Glomerular visceral epithelial cell (primary cell): ENCODE results near the gene CMTM7.
A peak's percentile ranks its signal among the peaks of the same experiment; 100 is the strongest.
"Not testable (repeated sequence)": the region's sequence is repeated elsewhere in the genome, so short reads cannot be mapped to it uniquely, and the experiment has no call there.

Experiments
- DNase-seq: peaks from one replicate; pipeline ENCODE4 v3.0.0-alpha.2; 2016; ENCODE audit errors: extremely low spot score

Gene CMTM7

DNA sequence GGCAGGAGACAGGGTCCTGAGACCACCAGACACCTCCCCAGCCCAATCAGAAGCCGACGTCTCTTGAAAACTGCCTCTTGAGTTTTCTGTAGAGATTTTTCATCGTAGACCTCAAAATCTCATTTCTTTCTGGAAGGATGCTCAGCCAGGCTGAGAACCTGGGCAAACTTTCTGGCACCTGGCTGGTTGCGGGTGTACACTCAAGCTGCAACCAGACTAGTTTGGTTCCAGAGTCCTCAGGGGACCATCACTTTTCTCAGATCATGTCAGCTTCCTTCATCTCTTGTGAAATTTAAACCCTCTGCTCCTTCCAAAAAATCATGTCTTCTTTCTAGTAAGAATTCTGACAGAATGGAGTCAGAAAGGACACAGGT lies 45.1 kb downstream of the CMTM7 start:
- DNase-seq: no peak

DNA sequence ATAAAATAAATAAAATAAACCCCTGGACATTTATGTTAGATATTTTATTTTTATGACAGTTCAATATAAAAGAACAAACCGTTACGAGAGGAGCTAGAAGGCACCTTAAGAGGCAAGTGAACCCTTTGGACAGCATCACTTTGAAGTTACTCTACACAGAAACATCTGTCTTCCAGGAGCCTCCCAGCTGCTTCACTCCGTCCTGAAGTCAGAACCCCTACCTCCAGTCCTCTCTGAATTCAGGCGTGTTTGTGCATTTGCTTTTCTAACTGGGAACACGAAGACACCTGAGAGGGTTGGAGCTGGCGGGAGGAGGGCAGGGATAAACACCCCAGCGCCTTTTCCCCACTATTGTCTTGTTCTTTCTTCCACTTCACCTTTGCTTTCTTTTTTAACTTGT lies 46.2 kb downstream of the CMTM7 start:
- no peak for DNase-seq

DNA sequence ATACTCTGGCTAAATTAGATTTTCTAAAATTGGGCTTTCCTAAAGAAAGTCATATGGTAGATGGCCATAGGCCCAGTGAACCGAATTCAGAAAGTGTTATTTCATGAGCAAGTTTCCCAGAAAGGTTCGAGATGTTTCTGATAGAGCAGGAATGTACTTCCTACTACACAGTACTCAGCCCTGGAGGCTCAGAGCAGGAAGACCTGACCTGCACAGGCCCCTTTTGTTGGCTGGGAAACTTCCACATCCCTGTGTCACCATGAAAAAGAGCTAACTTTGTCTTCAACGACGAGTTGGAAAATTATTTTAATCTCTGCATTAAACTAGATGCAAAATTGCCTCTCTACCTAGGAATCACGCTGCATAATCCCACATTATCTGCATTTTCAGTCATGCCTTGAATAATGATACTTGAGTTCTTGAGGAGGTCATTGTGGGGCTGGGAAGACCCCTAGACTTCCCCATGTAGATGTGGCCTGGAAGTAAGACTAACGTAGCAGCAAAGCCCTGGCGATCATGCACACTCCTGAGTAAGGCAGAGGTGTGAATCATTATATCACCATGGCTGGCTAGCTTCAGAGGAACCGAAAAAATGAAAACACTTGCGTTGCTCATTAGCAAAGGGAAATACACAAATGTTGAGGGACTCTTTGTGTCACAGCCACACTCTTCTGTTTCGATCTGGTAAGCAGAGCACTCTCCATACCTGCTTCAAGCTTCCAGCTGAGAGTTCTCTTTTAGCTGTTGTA lies 47.1 kb downstream of the CMTM7 start:
- peak; percentile 20 for DNase-seq

DNA sequence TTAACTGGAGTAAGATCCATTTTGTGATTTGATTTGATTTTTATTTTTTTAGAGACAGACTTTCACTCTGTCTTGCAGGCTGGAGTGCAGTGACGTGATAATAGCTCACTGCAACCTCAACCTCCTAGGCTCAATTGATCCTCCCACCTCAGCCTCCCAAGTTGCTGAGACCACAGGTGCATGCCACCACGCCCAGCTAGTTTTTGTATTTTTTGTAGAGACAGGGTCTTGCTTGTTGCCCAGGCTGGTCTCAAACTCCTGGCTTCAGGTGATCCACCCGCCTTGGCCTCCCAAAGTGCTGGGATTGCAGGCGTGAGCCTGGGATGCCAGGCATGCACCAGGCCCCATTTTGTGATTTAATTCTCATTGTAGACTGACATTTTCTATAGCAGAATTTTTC lies 47.8 kb downstream of the CMTM7 start:
- not testable (repeated sequence) for DNase-seq

DNA sequence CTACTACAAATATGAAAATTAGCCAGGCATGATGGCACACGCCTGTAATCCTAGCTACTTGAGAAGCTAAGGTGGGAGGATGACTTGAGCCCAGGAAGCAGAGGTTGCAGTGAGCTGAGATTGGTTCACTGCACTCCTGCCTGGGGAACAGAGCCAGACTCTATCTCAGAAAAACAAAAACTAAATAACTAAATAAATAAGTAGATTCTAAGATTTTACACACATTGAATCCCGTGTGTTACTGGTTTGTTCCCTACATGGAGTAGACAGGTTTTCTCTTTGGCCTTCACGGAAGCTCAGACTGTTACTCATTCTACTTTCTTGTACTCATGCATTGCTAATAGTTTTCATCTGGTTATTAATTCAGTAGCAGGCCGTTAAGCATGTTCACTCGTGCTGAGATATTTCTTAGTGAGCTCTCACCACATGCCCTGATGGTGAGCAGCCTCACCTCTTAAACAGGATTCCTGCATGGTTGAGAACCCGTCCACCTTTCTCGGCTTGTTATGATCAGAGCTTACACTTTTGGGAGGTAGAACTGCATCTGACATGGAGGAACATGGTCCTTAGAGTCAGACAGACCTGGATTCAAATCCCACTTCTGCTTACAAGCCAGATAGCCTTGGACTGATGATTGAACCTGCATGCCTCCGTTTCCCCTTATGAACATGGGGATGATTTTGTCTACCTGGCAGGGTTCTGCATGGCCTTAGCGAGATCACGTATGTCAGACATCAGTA lies 49.1 kb downstream of the CMTM7 start:
- peak; percentile 49 for DNase-seq

DNA sequence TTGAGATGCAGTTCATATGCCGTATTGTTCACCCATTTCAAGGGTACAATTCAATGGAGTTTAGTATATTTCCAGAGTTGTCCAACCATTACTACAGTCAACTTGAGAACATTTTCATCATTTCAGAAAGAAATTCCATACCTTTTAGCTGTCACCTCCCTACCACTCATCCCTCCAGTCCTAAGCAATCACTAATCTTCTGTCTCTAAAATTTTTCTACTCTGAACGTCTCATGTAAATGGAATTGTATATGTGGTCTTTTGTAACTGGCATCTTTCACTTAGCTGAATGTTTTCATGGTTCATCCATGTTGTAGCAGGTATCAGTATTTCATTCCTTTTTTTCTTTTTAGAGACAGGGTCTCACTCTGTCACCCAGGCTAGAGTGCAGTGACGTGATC lies 51.1 kb downstream of the CMTM7 start:
- DNase-seq: no peak

DNA sequence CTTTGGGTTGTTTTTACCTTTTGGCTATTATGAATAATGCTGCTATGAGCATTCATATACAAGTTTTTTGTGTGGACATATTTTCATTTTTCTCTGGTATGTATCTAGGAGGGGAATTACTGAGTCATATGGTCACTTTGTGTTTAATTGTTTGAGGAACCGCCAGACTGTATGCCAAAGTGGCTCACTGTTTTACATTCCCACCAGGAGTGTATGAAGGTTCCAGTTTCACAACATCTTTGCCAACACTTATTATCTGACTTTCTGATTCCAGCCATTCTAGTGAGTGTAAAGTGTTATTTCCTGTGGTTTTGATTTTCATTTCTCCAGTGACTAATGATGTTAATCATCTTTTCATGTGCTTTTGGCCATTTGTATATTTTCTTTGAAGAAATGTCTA lies 51.8 kb downstream of the CMTM7 start:
- peak; percentile 23 for DNase-seq

DNA sequence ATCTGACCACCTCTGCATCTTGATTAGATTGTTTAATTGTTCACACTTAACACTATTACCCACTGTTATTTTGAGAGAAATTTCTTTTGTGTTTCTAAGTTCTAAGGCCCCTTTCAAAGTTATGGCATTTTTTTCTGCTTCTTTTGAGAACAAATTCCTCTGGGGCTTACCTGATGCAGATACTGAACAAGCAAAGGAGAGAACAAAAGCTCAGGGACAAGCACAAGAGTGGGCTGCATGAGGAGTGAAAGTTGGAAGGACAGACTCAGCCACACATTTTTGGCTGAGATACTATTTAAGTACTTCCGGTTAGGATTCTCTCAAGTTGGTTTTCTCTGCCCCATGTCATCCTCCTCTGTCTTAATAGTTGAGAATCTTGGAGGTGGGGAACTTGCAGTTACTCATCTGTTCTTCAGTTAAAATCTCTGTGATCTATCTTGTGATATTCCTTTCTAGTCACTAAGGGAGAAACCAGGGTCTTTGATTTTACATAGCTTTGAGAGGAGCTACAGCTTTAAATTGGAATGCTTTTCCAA lies 56.3 kb downstream of the CMTM7 start:
- DNase-seq: no peak

DNA sequence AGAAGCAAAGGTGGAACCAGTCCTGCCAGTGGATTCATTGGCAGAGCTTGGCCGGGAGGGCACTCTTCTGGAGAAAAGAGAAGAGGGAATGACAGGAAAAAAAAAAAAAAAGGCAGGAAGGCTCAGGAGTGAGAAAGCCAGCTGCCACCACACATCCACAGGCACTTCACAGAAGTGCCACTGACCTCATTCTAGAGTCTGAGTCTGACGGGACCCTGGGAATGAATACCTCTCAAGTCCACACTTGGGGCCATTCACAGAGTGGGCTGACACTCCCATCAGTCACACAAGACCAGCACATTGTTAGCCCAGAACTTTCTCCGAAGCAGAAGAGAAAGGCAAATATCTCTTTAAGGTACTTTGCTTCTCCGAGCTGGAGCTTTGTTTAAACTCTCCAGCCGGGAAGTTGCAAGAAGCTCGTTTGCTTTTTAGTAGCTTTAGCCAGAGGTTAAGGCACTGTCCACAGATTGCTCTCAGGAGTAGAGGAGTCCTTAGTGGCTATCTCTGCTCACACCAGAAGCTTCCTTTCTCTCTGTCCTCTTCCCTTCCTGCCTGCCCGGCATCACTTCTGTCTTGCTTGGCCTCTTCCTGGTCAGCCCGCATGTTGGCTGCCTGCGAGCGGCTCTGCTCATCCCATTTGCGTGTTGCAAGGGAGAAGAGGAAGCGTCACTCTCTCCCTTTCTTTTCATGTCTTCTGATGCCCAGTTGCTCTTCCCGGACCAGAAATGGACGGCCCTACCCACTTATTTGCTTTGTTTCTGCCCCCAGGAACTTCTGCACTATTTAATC lies 57.2 kb downstream of the CMTM7 start:
- DNase-seq: no peak

DNA sequence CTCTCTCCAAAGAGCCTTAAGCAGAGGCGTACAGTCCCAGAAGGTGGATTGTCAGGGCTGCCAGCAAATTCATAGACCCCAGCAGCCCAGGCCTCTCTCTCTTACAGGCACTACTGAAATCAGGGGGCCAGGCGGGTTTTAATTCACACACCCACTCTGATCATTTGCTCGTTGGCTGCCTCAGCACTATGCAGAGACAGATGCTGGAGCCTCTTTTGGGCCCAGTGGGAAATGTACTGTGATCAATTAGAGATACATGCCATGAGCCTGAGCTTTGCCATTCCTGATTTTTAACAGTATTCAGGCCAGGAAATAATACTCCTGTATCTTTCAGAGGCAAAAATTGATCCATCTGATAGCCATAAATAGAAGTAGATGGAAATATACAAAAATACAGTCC lies 58.0 kb downstream of the CMTM7 start:
- DNase-seq: no peak

DNA sequence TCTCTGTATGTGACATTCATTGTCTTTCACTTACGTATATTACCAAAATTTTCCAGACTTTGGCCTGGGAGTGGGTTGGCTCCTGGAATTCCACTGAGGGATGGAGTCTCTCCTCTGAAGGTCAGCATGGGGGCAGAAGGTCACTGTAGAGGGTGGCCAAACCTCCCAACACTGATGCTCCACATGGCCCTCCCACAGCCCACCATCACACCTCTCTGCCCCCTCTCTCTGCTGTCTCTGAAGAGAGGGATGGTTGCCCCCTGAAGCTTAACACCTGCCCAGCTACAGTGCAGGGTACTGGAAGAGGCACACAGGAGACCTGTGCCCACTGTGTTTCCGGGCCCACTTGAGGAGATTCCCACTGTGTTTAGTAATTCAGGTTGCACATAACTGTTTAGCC lies 58.8 kb downstream of the CMTM7 start:
- no peak for DNase-seq

DNA sequence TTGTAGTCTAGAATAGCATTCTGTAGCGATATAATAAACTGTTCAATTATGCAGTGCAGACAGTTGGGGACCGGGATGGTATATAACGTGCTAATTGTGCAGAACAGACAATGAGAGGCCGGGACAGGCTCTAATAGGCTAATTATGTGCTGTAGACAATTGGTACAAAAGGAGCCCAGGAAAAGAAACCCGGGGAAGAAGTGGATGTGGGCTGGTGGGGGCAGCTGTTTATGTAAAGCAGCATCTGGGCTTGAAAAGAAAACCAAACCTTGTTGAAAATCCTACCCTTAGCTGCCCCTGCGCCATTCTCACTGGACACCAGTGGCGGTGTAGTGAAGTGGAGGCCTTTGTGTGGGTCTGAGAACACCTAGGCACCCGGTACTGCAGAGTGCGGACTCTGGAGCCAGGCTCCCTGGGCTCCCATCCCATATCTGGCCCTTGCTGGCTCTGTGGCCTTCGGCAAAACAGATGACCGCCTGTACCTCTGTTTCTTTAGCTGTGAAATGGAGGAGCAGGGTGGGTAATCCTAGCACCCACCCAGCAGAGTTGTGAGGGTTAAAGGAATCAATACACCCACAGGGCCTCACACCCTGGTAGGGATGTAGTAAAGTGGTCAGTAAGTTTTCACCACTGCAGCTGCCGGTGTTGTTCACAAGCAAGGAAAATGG lies 59.5 kb downstream of the CMTM7 start:
- no peak for DNase-seq

DNA sequence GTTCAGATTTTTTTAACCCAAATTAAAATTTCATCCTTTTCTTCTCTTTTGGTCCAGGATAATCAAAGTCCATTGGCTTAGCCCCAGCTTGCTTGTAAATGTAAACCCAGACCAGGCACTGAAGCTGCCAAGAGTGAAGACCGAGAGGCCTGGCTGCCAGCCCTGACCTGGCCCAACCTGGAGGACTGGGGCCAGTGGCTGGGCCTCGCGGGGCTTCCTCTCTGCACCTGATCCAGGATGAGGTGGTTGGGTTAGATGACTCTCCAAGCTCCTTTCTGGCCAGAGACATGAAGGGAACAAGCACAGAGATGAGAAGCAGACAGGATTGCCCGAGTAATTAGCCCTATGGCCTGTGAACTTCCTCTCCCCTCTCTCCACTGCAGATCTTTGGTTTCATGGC lies 60.4 kb downstream of the CMTM7 start:
- no peak for DNase-seq

DNA sequence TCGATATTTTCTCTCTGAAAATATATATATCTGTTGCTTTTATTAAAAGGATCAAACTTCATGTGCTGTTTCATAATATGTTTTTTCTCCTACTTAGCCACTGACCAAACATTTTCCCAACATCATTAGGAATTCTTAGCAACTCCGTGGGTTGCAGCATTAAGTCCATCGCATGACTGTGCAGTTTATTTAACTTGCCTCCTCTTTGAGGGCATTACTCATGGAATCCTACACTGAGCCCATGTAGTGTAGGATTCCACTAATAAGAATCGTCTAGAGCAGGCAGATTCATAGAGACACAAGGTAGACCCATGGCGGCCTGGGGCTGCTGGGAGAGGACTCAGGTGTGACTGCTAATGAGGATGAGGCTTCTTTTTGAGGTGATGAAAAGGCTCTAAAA lies 61.7 kb downstream of the CMTM7 start:
- no peak for DNase-seq

DNA sequence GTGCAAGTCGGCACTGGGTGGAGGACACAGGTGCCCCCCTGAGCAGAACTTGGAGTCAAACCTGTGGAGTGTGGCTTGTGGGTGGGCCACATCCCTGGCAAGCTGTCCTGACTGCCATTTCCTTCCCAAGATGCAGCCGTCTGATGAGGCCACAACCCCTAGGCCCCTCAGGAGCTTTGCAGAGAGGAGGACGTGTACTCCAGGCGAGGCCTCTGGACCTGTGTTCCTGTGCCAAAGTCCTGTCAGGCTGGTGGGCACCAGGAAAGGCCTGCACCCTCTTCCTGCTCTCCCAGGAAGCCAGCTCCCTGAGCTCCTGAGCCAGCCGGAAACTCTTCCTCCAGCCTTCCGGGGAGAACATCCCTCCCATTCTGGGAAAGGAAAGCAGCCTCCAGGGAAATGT lies 62.5 kb downstream of the CMTM7 start:
- no peak for DNase-seq

DNA sequence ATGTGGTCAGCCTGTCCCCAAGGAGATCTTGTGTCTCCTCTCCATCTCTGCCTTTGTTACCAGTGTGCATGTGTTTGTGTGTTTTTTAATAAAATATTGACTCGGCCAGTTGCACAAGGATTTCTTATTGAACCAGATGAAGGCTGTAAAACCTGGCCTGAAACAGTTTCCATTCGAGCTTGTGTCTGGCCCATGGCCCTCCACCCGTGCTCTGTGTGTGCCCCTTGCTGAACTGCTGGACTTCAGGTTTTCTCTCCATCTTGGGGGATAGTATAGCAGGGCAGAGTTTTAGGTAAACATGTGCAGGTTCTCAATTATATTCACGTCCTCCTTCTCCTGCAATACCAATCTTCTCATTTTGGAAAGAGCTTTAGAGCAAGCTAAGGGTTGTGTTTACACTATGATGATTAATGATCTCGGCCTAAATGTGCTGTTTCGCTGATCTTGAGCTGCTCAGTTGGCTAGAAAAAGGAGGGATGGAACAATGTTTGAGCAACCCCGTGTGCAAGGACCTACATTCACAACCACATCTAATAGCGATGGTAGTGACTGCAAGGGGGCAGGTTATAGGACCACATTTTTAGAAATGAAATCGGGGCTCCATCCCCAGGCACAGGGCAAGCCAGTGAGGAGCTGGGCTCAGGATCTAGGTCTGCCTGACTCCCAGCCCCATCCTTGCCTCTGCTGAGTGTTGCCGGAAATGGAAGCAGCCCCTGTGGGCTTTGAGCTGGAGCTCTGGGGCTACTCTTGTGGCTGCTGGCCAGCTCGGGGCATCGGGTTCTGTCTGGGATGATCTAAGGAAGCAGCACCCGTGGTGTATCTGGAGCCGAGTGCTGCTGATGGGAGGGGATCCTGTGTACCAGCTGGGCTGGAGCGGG lies 63.3 kb downstream of the CMTM7 start:
- no peak for DNase-seq

DNA sequence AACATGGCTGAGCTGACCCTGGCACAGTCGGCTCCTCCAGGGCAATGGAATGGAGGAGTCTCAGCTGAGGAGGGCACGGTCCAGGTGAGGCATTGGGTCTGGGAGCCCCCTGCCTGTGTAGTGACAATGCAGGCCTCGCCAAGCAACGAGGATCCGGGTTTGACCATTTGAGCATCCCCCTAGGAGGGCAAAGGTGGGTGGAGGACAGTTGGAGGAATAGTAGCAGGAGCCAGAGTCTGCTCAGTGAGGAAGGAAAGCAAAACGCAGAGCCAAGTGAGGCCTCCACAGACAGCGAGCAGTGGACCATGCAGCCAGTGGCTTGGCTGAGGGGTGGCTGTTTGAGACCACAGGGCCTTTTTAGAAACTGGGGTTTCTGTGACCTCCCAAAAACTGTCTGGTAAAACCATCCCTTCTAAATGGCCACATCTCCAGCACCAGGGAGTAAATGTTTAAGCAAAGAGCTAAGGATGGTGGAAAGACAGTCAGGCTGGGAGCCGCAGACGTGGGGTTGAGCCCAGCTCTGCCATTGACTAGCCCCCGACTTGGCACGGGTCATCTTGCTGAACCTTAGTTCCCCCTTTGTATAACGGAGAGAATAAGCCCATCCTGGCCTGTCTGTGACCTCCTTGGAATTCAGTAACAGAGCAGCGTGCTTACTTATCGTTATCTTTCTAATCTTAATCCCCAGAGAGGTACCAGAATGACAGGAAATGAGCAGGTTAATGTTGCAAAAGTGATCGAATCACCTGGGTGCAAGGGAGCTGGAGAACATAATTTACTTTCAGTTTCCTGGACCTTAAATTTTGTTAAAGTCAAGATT lies 64.2 kb downstream of the CMTM7 start:
- no peak for DNase-seq

DNA sequence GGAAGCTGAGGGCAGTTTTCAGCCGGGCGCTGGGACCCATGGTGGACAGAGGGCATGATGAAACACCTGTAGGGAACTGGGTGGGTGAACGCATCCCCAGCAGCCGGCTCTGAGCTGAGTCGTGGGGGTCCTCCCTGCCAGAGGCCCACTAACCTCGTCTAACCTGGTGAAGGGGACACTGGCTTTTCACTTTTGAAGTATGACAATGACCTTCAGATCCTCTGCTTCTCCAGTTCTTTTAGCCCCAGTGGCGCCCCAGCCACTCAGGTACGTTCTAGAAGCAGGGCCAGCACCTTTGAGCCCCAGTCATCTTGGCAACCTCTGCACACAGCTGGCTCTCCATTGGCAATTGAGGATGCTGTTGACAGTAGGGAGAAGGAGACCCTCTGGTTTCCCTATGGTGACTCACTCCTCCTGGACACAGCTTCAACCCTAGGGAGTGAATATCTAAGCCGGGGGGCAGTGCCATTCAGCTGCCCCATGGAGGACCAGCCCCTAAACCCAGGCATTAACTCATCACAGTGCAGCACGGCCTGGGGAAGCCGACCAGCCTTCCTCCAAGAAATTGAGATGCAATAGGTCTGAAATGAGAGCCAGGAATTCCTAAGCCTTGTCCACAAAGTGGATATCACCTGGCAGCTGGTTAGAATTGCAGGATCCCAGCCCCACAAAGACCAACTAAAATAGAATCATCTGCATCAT lies 64.9 kb downstream of the CMTM7 start:
- no peak for DNase-seq

DNA sequence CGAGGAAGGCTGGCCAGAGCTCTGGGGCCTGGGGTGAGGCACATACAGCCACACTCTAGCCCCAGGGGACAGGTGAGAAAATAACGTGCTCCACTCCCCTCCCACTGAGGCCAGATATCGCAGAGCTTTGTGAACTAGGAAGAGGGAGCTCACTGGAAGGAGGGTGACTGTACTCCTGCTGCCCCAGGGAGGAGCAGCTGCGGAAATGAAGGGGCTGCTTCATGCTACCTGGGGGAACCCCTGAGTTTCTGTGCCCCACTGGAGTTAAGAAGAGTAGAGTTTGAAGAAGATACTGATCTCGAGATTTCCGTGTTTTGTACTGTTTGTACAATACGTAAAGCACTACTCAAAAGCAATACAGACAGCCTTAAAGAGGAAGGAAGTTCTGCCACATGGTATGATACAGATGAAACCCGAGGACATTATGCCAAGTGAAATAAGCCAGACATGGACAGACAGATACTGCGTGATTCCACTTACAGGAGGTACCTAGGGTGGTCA lies 66.4 kb downstream of the CMTM7 start:
- no peak for DNase-seq
